GM12878 (cell line): ENCODE measurements around the gene TSPYL2. TPM values are rescaled to one million over a fixed set of nuclear protein-coding genes. Genes with fewer than 3 reads are reported as not detected.

Source experiments
- polyA plus RNA-seq, 11 experiments: library from polyadenylated mRNA; depleted of rRNA in 4 of 11; unstranded in 6 of 11; stranded (reverse) in 5 of 11; fragments of >200 nt; fragmentation: Nextera tagmentation in 4 of 11; fragmentation: Illumina TruSeq in 1 of 11; extraction: Ambion mirVana in 4 of 11; extraction: Trizol in 1 of 11; gene quantifications; 1 replicate in 1 of 11; 2 replicates in 10 of 11; pipeline versions ENCODE4 v1.2.1 to v1.2.3, GENCODE V29; 2011 to 2016; ENCODE audit warnings: inconsistent platforms in 2 of 11, missing spikeins in 2 of 11, low read depth in 1 of 11
- small RNA-seq: library from RNA; depleted of rRNA; stranded (forward); fragments of <200 nt; gene quantifications from one replicate; pipeline ENCODE3, GENCODE V24; 2014
- total RNA-seq, 4 experiments: library from RNA; depleted of rRNA in 3 of 4; stranded (reverse); fragments of >200 nt in 3 of 4; fragmentation: Illumina TruSeq in 1 of 4; extraction: Trizol in 1 of 4; gene quantifications; 2 replicates each; pipeline versions ENCODE4 v1.2.1 to v1.2.3, GENCODE V29; 2013 to 2021

Gene TSPYL2
- total and polyA plus RNA-seq, 10 of the 15 experiments (the other 5 are each of a cell fraction or from before 2014, with no cell fraction given): 0.53 to 24.6 (median 14.5) TPM

Small RNAs within 50 kb of the gene (small RNA-seq; reads per million reads assigned to genes)
- not detected for gene AL591212.2

Other genes starting within 250 kb of the TSPYL2 start
- gene XAGE3, start 214.3 kb upstream of the TSPYL2 start, total RNA-seq (2014; rRNA removed): not detected in 2 replicates
- gene XAGE3, start 214.3 kb upstream of the TSPYL2 start, total RNA-seq (2014; rRNA removed; fragmentation: Illumina TruSeq; extraction: Trizol): not detected in 2 replicates
- not detected in 2 replicates for gene XAGE3, start 214.3 kb upstream of the TSPYL2 start, total RNA-seq (2021)
- gene XAGE3, start 214.3 kb upstream of the TSPYL2 start, polyA plus RNA-seq (2011; rRNA removed): not detected in 2 replicates
- not detected in 2 replicates for gene XAGE3, start 214.3 kb upstream of the TSPYL2 start, polyA plus RNA-seq (2014; fragmentation: Illumina TruSeq; extraction: Trizol)
- gene XAGE3, start 214.3 kb upstream of the TSPYL2 start, polyA plus RNA-seq (2014; fragmentation: Nextera tagmentation; extraction: Ambion mirVana): not detected
- not detected in 2 replicates for gene XAGE3, start 214.3 kb upstream of the TSPYL2 start, polyA plus RNA-seq (2014; rRNA removed)
- gene XAGE3, start 214.3 kb upstream of the TSPYL2 start, polyA plus RNA-seq (2016; fragmentation: Nextera tagmentation; extraction: Ambion mirVana): not detected
- gene FAM156B, start 185.0 kb upstream of the TSPYL2 start, total RNA-seq (2014; rRNA removed): 21.1 and 25.5 TPM in 2 replicates
- 10.5 and 13.8 TPM in 2 replicates for gene FAM156B, start 185.0 kb upstream of the TSPYL2 start, total RNA-seq (2014; rRNA removed; fragmentation: Illumina TruSeq; extraction: Trizol)
- 15.8 and 17.0 TPM in 2 replicates for gene FAM156B, start 185.0 kb upstream of the TSPYL2 start, total RNA-seq (2021)
- 12.1 and 23.1 TPM in 2 replicates for gene FAM156B, start 185.0 kb upstream of the TSPYL2 start, polyA plus RNA-seq (2011; rRNA removed)
- gene FAM156B, start 185.0 kb upstream of the TSPYL2 start, polyA plus RNA-seq (2014; fragmentation: Illumina TruSeq; extraction: Trizol): 10.4 and 19.8 TPM in 2 replicates
- 1 to 10 TPM in 1 of 2 experiments, under 1 TPM in 1; 0.53 to 2.4 TPM for gene FAM156B, start 185.0 kb upstream of the TSPYL2 start, polyA plus RNA-seq (2014; fragmentation: Nextera tagmentation; extraction: Ambion mirVana)
- gene FAM156B, start 185.0 kb upstream of the TSPYL2 start, polyA plus RNA-seq (2014; rRNA removed): 27.9 and 33.0 TPM in 2 replicates
- gene FAM156B, start 185.0 kb upstream of the TSPYL2 start, polyA plus RNA-seq (2016; fragmentation: Nextera tagmentation; extraction: Ambion mirVana): 10 to 100 TPM; 12.9 to 16.6 TPM
- gene FAM156A, start 123.8 kb upstream of the TSPYL2 start, total RNA-seq (2014; rRNA removed): 12.9 and 14.5 TPM in 2 replicates
- 10.2 and 11.9 TPM in 2 replicates for gene FAM156A, start 123.8 kb upstream of the TSPYL2 start, total RNA-seq (2014; rRNA removed; fragmentation: Illumina TruSeq; extraction: Trizol)
- 13.9 and 16.0 TPM in 2 replicates for gene FAM156A, start 123.8 kb upstream of the TSPYL2 start, total RNA-seq (2021)
- gene FAM156A, start 123.8 kb upstream of the TSPYL2 start, polyA plus RNA-seq (2011; rRNA removed): 19.3 and 24.2 TPM in 2 replicates
- gene FAM156A, start 123.8 kb upstream of the TSPYL2 start, polyA plus RNA-seq (2014; fragmentation: Illumina TruSeq; extraction: Trizol): 14.6 and 16.7 TPM in 2 replicates
- gene FAM156A, start 123.8 kb upstream of the TSPYL2 start, polyA plus RNA-seq (2014; fragmentation: Nextera tagmentation; extraction: Ambion mirVana): 1 to 10 TPM; 2.9 to 5.1 TPM
- 21.6 and 25.2 TPM in 2 replicates for gene FAM156A, start 123.8 kb upstream of the TSPYL2 start, polyA plus RNA-seq (2014; rRNA removed)
- gene FAM156A, start 123.8 kb upstream of the TSPYL2 start, polyA plus RNA-seq (2016; fragmentation: Nextera tagmentation; extraction: Ambion mirVana): 10 to 100 TPM; 19.1 to 25.0 TPM
- 0.06 and 0.27 TPM in 2 replicates for gene GPR173, start 33.6 kb upstream of the TSPYL2 start, total RNA-seq (2014; rRNA removed)
- gene GPR173, start 33.6 kb upstream of the TSPYL2 start, total RNA-seq (2014; rRNA removed; fragmentation: Illumina TruSeq; extraction: Trizol): 0.04 and 0.05 TPM in 2 replicates
- gene GPR173, start 33.6 kb upstream of the TSPYL2 start, total RNA-seq (2021): 0.10 and 0.11 TPM in 2 replicates
- gene GPR173, start 33.6 kb upstream of the TSPYL2 start, polyA plus RNA-seq (2011; rRNA removed): 0.10 and 0.14 TPM in 2 replicates
- 0.13 TPM in 2 replicates for gene GPR173, start 33.6 kb upstream of the TSPYL2 start, polyA plus RNA-seq (2014; fragmentation: Illumina TruSeq; extraction: Trizol)
- not detected for gene GPR173, start 33.6 kb upstream of the TSPYL2 start, polyA plus RNA-seq (2014; fragmentation: Nextera tagmentation; extraction: Ambion mirVana)
- gene GPR173, start 33.6 kb upstream of the TSPYL2 start, polyA plus RNA-seq (2014; rRNA removed): 0.05 and 0.24 TPM in 2 replicates
- not detected for gene GPR173, start 33.6 kb upstream of the TSPYL2 start, polyA plus RNA-seq (2016; fragmentation: Nextera tagmentation; extraction: Ambion mirVana)
- 7.0 and 8.6 TPM in 2 replicates for gene KANTR, start 11.8 kb downstream of the TSPYL2 start, total RNA-seq (2014; rRNA removed)
- 8.5 and 9.8 TPM in 2 replicates for gene KANTR, start 11.8 kb downstream of the TSPYL2 start, total RNA-seq (2014; rRNA removed; fragmentation: Illumina TruSeq; extraction: Trizol)
- 5.3 and 6.0 TPM in 2 replicates for gene KANTR, start 11.8 kb downstream of the TSPYL2 start, total RNA-seq (2021)
- gene KANTR, start 11.8 kb downstream of the TSPYL2 start, polyA plus RNA-seq (2011; rRNA removed): 14.8 and 21.1 TPM in 2 replicates
- 6.0 and 7.5 TPM in 2 replicates for gene KANTR, start 11.8 kb downstream of the TSPYL2 start, polyA plus RNA-seq (2014; fragmentation: Illumina TruSeq; extraction: Trizol)
- 1 to 10 TPM in 1 of 2 experiments, under 1 TPM in 1; 1.00 to 1.1 TPM for gene KANTR, start 11.8 kb downstream of the TSPYL2 start, polyA plus RNA-seq (2014; fragmentation: Nextera tagmentation; extraction: Ambion mirVana)
- 5.1 and 5.4 TPM in 2 replicates for gene KANTR, start 11.8 kb downstream of the TSPYL2 start, polyA plus RNA-seq (2014; rRNA removed)
- 1 to 10 TPM; 4.5 to 4.6 TPM for gene KANTR, start 11.8 kb downstream of the TSPYL2 start, polyA plus RNA-seq (2016; fragmentation: Nextera tagmentation; extraction: Ambion mirVana)
- 48.0 and 59.2 TPM in 2 replicates for gene KDM5C, start 142.8 kb downstream of the TSPYL2 start, total RNA-seq (2014; rRNA removed)
- 35.7 and 42.1 TPM in 2 replicates for gene KDM5C, start 142.8 kb downstream of the TSPYL2 start, total RNA-seq (2014; rRNA removed; fragmentation: Illumina TruSeq; extraction: Trizol)
- 99.4 and 110 TPM in 2 replicates for gene KDM5C, start 142.8 kb downstream of the TSPYL2 start, total RNA-seq (2021)
- gene KDM5C, start 142.8 kb downstream of the TSPYL2 start, polyA plus RNA-seq (2011; rRNA removed): 40.2 and 88.5 TPM in 2 replicates
- gene KDM5C, start 142.8 kb downstream of the TSPYL2 start, polyA plus RNA-seq (2014; fragmentation: Illumina TruSeq; extraction: Trizol): 45.1 and 51.0 TPM in 2 replicates
- 1 to 10 TPM; 1.5 TPM for gene KDM5C, start 142.8 kb downstream of the TSPYL2 start, polyA plus RNA-seq (2014; fragmentation: Nextera tagmentation; extraction: Ambion mirVana)
- gene KDM5C, start 142.8 kb downstream of the TSPYL2 start, polyA plus RNA-seq (2014; rRNA removed): 58.5 and 64.7 TPM in 2 replicates
- 10 to 100 TPM; 49.0 to 54.9 TPM for gene KDM5C, start 142.8 kb downstream of the TSPYL2 start, polyA plus RNA-seq (2016; fragmentation: Nextera tagmentation; extraction: Ambion mirVana)
- not detected in 2 replicates for gene IQSEC2, start 199.2 kb downstream of the TSPYL2 start, total RNA-seq (2014; rRNA removed)
- not detected in 2 replicates for gene IQSEC2, start 199.2 kb downstream of the TSPYL2 start, total RNA-seq (2014; rRNA removed; fragmentation: Illumina TruSeq; extraction: Trizol)
- 0.08 and 0.23 TPM in 2 replicates for gene IQSEC2, start 199.2 kb downstream of the TSPYL2 start, total RNA-seq (2021)
- gene IQSEC2, start 199.2 kb downstream of the TSPYL2 start, polyA plus RNA-seq (2011; rRNA removed): 0.04 TPM in 1 of 2 replicates, not detected in the other
- 0.07 TPM in 1 of 2 replicates, not detected in the other for gene IQSEC2, start 199.2 kb downstream of the TSPYL2 start, polyA plus RNA-seq (2014; fragmentation: Illumina TruSeq; extraction: Trizol)
- under 1 TPM; 0.04 to 0.11 TPM for gene IQSEC2, start 199.2 kb downstream of the TSPYL2 start, polyA plus RNA-seq (2014; fragmentation: Nextera tagmentation; extraction: Ambion mirVana)
- 0.01 and 0.22 TPM in 2 replicates for gene IQSEC2, start 199.2 kb downstream of the TSPYL2 start, polyA plus RNA-seq (2014; rRNA removed)
- under 1 TPM in 1 of 2 experiments, not detected in 1; 0.04 TPM for gene IQSEC2, start 199.2 kb downstream of the TSPYL2 start, polyA plus RNA-seq (2016; fragmentation: Nextera tagmentation; extraction: Ambion mirVana)